SK-N-MC (cell line): ENCODE results near the gene NHSL1.

Source experiments
- DNase-seq: peaks from one replicate; pipeline ENCODE4 v3.0.0-alpha.2; 2011; ENCODE audit warnings: low read depth, low spot score
- H3K27ac ChIP-seq: fragments of 200-600 bp; sonication (generic); 2 replicates; pipeline ENCODE4 v1.5.1; 2016; ENCODE audit warnings: mixed run types
- H3K36me3 ChIP-seq: fragments of 200-600 bp; sonication (generic); 2 replicates; pipeline ENCODE4 v1.6.1; 2017; ENCODE audit warnings: antibody characterized with exemption, low read length, mixed read lengths; ENCODE audit not compliant: insufficient read depth
- H3K4me3 ChIP-seq: fragments of 200-600 bp; sonication (generic); 2 replicates; pipeline ENCODE4 v1.5.1; 2016
- H3K9ac ChIP-seq: fragments of 200-600 bp; sonication (generic); 2 replicates; pipeline ENCODE4 v1.8.0; 2017; ENCODE audit warnings: mixed run types, mixed read lengths; ENCODE audit not compliant: insufficient read length
- H3K9me3 ChIP-seq: fragments of 200-600 bp; sonication (generic); 2 replicates; pipeline ENCODE4 v1.6.1; 2017; ENCODE audit warnings: low read depth, mild to moderate bottlenecking, antibody characterized with exemption, low read length, moderate library complexity, mixed read lengths
- EZH2 ChIP-seq: fragments of 200-600 bp; sonication (generic); IDR thresholded peaks from one replicate; pipeline ENCODE4 v1.6.1; 2017; ENCODE audit warnings: antibody characterized with exemption
- FOXP2 ChIP-seq: optimal IDR thresholded peaks from 2 replicates; pipeline ENCODE3; 2011; ENCODE audit warnings: mild to moderate bottlenecking, moderate library complexity; ENCODE audit not compliant: insufficient read depth; ENCODE audit errors: extremely low read length, control extremely low read depth
- POLR2AphosphoS5 ChIP-seq: IDR thresholded peaks from 2 replicates; pipeline ENCODE4 v1.6.1; 2012; ENCODE audit warnings: mild to moderate bottlenecking, low read depth, low read length, borderline replicate concordance

NHSL1 gene

GRCh38 chr6:138393871-138394783, 105.2 kb downstream of the NHSL1 start:
- no peaks in the 10 kb centered on the region for H3K9me3 ChIP-seq
- TF ChIP-seq EZH2 (no peak), FOXP2 (no peak), POLR2AphosphoS5 (no peak)
- H3K4me3 ChIP-seq: no peak overlapping the region
- no peak for DNase-seq
- no peak overlapping the region for H3K9ac ChIP-seq
- H3K36me3 ChIP-seq: no peaks in the 10 kb centered on the region
- no peak overlapping the region for H3K27ac ChIP-seq

- Histone ChIP-seq H3K4me3 (no peak overlapping the region), H3K36me3 (no peaks in the 10 kb centered on the region), H3K27ac (no peak overlapping the region; the same call in 1 of the 2 replicates), H3K9ac (no peak overlapping the region), H3K9me3 (no peaks in the 10 kb centered on the region)
- TF ChIP-seq POLR2AphosphoS5 (no peak), EZH2 (no peak), FOXP2 (no peak)
- DNase-seq: no peak
Measured at GRCh38 chr6:138389551-138389950, 109.7 kb downstream of the NHSL1 start.

- H3K9me3 ChIP-seq: no peaks in the 10 kb centered on the region
- H3K36me3 ChIP-seq: no peaks in the 10 kb centered on the region
- H3K4me3 ChIP-seq: no peak overlapping the region
- H3K27ac ChIP-seq: no peak overlapping the region
- TF ChIP-seq EZH2: no peak
- TF ChIP-seq POLR2AphosphoS5: no peak
- no peak for TF ChIP-seq FOXP2
- H3K9ac ChIP-seq: no peak overlapping the region
- no peak for DNase-seq
Measured at GRCh38 chr6:138387577-138388368, 111.5 kb downstream of the NHSL1 start.

GRCh38 chr6:138386897-138387296, 112.4 kb downstream of the NHSL1 start:
- Histone ChIP-seq H3K36me3 (no peaks in the 10 kb centered on the region), H3K9me3 (no peaks in the 10 kb centered on the region), H3K4me3 (no peak overlapping the region), H3K27ac (no peak overlapping the region), H3K9ac (no peak overlapping the region)
- TF ChIP-seq FOXP2: no peak
- TF ChIP-seq EZH2: no peak
- TF ChIP-seq POLR2AphosphoS5: no peak
- DNase-seq: no peak

- no peak for TF ChIP-seq FOXP2
- H3K9ac ChIP-seq: no peak overlapping the region
- no peaks in the 10 kb centered on the region for H3K36me3 ChIP-seq
- H3K27ac ChIP-seq: no peak overlapping the region
- H3K4me3 ChIP-seq: no peak overlapping the region
- no peaks in the 10 kb centered on the region for H3K9me3 ChIP-seq
- no peak for DNase-seq
Measured at GRCh38 chr6:138383776-138384175, 115.5 kb downstream of the NHSL1 start.

GRCh38 chr6:138382498-138383265, 116.6 kb downstream of the NHSL1 start:
- no peak overlapping the region for H3K4me3 ChIP-seq
- no peak overlapping the region for H3K9ac ChIP-seq
- TF ChIP-seq FOXP2 (no peak), POLR2AphosphoS5 (no peak), EZH2 (no peak)
- no peak for DNase-seq
- no peak overlapping the region for H3K27ac ChIP-seq
- no peaks in the 10 kb centered on the region for H3K9me3 ChIP-seq
- H3K36me3 ChIP-seq: no peaks in the 10 kb centered on the region

- Histone ChIP-seq H3K4me3 (no peak overlapping the region), H3K9ac (no peak overlapping the region), H3K27ac (no peak overlapping the region), H3K9me3 (no peaks in the 10 kb centered on the region), H3K36me3 (no peaks in the 10 kb centered on the region)
- TF ChIP-seq FOXP2: no peak
- no peak for TF ChIP-seq POLR2AphosphoS5
- no peak for TF ChIP-seq EZH2
- DNase-seq: no peak
Measured at GRCh38 chr6:138378463-138378862, 120.8 kb downstream of the NHSL1 start.

GRCh38 chr6:138377844-138378243, 121.5 kb downstream of the NHSL1 start, which contains the start of gene SMIM28:
Gene SMIM28 (plus strand): TSS chr6:138377905. CDS start chr6:138378073, 168 bp downstream.
- no peaks in the 10 kb centered on the region for H3K9me3 ChIP-seq
- no peak within 1 kb of the TSS for H3K9ac ChIP-seq
- no peak for DNase-seq
- TF ChIP-seq EZH2 (no peak), FOXP2 (no peak), POLR2AphosphoS5 (no peak)
- no peak within 1 kb of the TSS for H3K4me3 ChIP-seq
- no peaks in the 10 kb centered on the region for H3K36me3 ChIP-seq
- no peak within 1 kb of the TSS for H3K27ac ChIP-seq
